Measurements from ENCODE around the gene CACNA1E. TPM values are rescaled to one million over a fixed set of nuclear protein-coding genes. Genes with fewer than 3 reads are reported as not detected.
A peak's percentile ranks its signal among the peaks of the same experiment; 100 is the strongest.

Gene CACNA1E
- total RNA-seq, 1 donor from 2014 or later, result 0.08 TPM

- TF ChIP-seq CTCF (IDR thresholded peaks at IDR 0.05; ENCODE audit: insufficient read depth, low read length, poor library complexity, severe bottlenecking), result peak; percentile 9
- no peak for DNase-seq (ENCODE audit: low read depth)
- Histone ChIP-seq H3K36me3 (ENCODE audit: control insufficient read depth, insufficient read depth, low read length) (no peaks in the 10 kb centered on the region), H3K27me3 (ENCODE audit: control insufficient read depth, insufficient read depth, low read length) (no peaks in the 10 kb centered on the region), H3K4me3 (ENCODE audit: low read depth, low read length) (no peak overlapping the region)
Measured at GRCh38 chr1:181587870-181588438, 104.6 kb downstream of the CACNA1E start.

- no peak for TF ChIP-seq CTCF (IDR thresholded peaks at IDR 0.05; ENCODE audit: insufficient read depth, low read length, poor library complexity, severe bottlenecking)
- no peak overlapping the region for H3K4me3 ChIP-seq (ENCODE audit: low read depth, low read length)
- H3K27me3 ChIP-seq (ENCODE audit: control insufficient read depth, insufficient read depth, low read length), result no peaks in the 10 kb centered on the region
- DNase-seq (ENCODE audit: low read depth), result no peak
- no peaks in the 10 kb centered on the region for H3K36me3 ChIP-seq (ENCODE audit: control insufficient read depth, insufficient read depth, low read length)
Measured at GRCh38 chr1:181588631-181589030, 105.3 kb downstream of the CACNA1E start.

GRCh38 chr1:181592255-181592859 lies 109.0 kb downstream of the CACNA1E start:
- Histone ChIP-seq H3K36me3 (ENCODE audit: control insufficient read depth, insufficient read depth, low read length) (no peaks in the 10 kb centered on the region), H3K27me3 (ENCODE audit: control insufficient read depth, insufficient read depth, low read length) (no peaks in the 10 kb centered on the region)

GRCh38 chr1:181593042-181593441 lies 109.7 kb downstream of the CACNA1E start:
- DNase-seq (ENCODE audit: low read depth), result no peak
- H3K4me3 ChIP-seq (ENCODE audit: low read depth, low read length), result no peak overlapping the region
- no peaks in the 10 kb centered on the region for H3K27me3 ChIP-seq (ENCODE audit: control insufficient read depth, insufficient read depth, low read length)
- TF ChIP-seq CTCF (IDR thresholded peaks at IDR 0.05; ENCODE audit: insufficient read depth, low read length, poor library complexity, severe bottlenecking), result no peak
- H3K36me3 ChIP-seq (ENCODE audit: control insufficient read depth, insufficient read depth, low read length), result no peaks in the 10 kb centered on the region

More at GRCh38 chr1:181592255-181592859, 109.0 kb downstream of the CACNA1E start:
- DNase-seq (ENCODE audit: low read depth), result no peak
- no peak for TF ChIP-seq CTCF (IDR thresholded peaks at IDR 0.05; ENCODE audit: insufficient read depth, low read length, poor library complexity, severe bottlenecking)
- no peak overlapping the region for H3K4me3 ChIP-seq (ENCODE audit: low read depth, low read length)

- Histone ChIP-seq H3K27me3 (ENCODE audit: control insufficient read depth, insufficient read depth, low read length) (no peaks in the 10 kb centered on the region), H3K4me3 (ENCODE audit: low read depth, low read length) (no peak overlapping the region), H3K36me3 (ENCODE audit: control insufficient read depth, insufficient read depth, low read length) (no peaks in the 10 kb centered on the region)
- no peak for TF ChIP-seq CTCF (IDR thresholded peaks at IDR 0.05; ENCODE audit: insufficient read depth, low read length, poor library complexity, severe bottlenecking)
- no peak for DNase-seq (ENCODE audit: low read depth)
Measured at GRCh38 chr1:181594553-181594952, 111.2 kb downstream of the CACNA1E start.

GRCh38 chr1:181595234-181595633 lies 111.9 kb downstream of the CACNA1E start:
- no peak for TF ChIP-seq CTCF (IDR thresholded peaks at IDR 0.05; ENCODE audit: insufficient read depth, low read length, poor library complexity, severe bottlenecking)
- H3K27me3 ChIP-seq (ENCODE audit: control insufficient read depth, insufficient read depth, low read length), result no peaks in the 10 kb centered on the region
- no peaks in the 10 kb centered on the region for H3K36me3 ChIP-seq (ENCODE audit: control insufficient read depth, insufficient read depth, low read length)
- no peak for DNase-seq (ENCODE audit: low read depth)
- H3K4me3 ChIP-seq (ENCODE audit: low read depth, low read length), result no peak overlapping the region
